Measurements from ENCODE around the gene SPOCK1. TPM values are rescaled to one million over a fixed set of nuclear protein-coding genes. Genes with fewer than 3 reads are reported as not detected.

SPOCK1 gene
- total and polyA plus RNA-seq, 9 of the 15 experiments (the other 6 are each of a cell fraction or from before 2014, with no cell fraction given) = 0.01 to 0.35 (median 0.04) TPM; not detected in 6

- TF ChIP-seq CHD7 (IDR thresholded peaks at IDR 0.05; ENCODE audit: low read depth, low read length) (no peak), ZFP36 (IDR thresholded peaks at IDR 0.05; ENCODE audit: low read depth, low read length, partially characterized antibody) (no peak), PRPF4 (IDR thresholded peaks at IDR 0.05; ENCODE audit: insufficient read depth, low read depth, low read length, poor library complexity, severe bottlenecking) (no peak), MTF1 (CRISPR knock-in tag; IDR thresholded peaks at IDR 0.05; ENCODE audit: borderline replicate concordance) (no peak), SPI1 (IDR thresholded peaks at IDR 0.05; ENCODE audit: borderline replicate concordance, low read depth, low read length) (no peak)
- TF ChIP-seq, protein P1, sequence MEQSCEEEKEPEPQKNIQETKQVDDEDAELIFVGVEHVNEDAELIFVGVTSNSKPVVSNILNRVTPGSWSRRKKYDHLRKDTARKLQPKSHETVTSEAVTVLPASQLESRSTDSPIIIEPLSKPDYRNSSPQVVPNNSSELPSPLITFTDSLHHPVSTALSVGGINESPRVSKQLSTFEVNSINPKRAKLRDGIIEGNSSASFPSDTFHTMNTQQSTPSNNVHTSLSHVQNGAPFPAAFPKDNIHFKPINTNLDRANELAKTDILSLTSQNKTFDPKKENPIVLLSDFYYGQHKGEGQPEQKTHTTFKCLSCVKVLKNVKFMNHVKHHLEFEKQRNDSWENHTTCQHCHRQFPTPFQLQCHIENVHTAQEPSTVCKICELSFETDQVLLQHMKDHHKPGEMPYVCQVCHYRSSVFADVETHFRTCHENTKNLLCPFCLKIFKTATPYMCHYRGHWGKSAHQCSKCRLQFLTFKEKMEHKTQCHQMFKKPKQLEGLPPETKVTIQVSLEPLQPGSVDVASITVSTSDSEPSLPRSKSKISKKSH (CRISPR knock-in tag; IDR thresholded peaks at IDR 0.05) = no peak
Measured at GRCh38 chr5:137061382-137061781, 437.7 kb downstream of the SPOCK1 start (continued).
